HG03135 (cell line): ENCODE results near the gene CARD19.
"Not testable (repeated sequence)": the region's sequence is repeated elsewhere in the genome, so short reads cannot be mapped to it uniquely, and the experiment has no call there.

ENCODE experiments used
- ATAC-seq: cut with Tn5 transposase; IDR thresholded peaks from one replicate; pipeline ENCODE4 v1.9.1; 2021; ENCODE audit warnings: mild to moderate bottlenecking, moderate library complexity; ENCODE audit not compliant: unreplicated experiment

The CARD19 gene

DNA sequence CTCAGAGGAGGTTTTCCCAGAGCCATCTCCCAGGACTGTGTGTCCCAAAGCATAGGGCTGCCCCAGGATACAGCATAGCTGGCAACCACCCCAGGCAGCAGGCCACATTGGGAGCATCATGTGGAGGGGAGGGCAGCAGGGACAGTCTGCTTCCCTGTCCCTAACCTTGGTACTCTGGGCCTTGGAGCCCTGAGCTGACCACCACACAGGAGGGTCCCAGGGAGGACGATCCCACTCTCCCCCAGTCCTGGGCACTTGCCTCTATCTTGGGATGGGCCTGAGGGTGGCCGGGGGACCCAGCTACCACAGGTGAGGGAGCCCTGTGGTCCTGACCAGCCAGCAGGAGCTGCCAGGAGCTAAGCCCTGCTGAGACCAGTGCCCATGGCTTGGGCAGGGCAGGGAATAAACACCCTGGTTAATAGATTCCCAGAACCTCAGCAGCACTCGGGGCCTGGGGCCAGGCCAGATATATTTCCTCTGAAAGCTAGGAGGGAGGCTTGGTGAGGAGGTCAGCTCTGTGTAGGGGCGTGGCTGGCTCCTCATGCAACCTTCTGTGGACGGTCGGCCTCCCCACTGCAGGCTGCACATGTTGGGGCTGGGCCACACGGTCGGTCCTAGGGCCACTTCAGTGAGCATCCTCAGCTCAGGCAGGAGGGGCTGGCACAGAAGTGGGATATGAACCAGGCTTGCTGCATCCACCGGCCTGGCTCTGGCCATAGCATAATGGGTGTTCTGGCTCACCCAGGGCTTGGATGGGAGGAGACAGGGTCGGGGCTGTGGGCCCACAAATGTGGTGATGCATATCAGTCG lies 33.9 kb downstream of the CARD19 start:
- no peak for ATAC-seq

DNA sequence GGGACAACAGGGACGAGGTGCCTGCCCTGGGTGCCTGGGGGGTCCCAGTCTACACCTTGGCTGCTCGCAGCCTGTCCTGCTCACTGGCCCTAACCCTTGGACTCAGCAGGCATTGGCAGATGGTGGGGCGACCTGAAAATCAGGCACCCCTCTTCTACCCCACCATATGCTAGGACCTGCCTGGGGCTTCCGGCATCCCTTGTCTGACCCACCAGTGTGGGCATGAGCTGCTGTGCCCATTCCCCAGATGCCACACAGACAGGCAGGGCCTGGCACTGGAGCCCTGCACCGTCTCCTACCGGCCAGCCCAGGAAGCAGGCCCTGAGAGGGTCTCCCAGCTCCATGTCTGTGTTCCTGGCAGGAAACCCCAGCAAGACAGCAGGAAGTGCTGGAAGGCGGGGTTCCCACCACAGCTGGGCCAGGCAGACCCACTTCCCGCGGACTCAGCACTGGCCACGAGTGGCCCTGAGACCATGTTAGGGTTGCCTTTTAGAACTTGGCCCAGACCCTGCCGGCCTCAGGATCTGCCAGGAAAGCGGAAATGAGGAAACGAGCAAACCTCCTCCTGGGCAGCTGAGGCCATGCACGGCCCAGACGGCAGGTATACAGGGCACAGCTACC lies 35.0 kb downstream of the CARD19 start:
- ATAC-seq: no peak

DNA sequence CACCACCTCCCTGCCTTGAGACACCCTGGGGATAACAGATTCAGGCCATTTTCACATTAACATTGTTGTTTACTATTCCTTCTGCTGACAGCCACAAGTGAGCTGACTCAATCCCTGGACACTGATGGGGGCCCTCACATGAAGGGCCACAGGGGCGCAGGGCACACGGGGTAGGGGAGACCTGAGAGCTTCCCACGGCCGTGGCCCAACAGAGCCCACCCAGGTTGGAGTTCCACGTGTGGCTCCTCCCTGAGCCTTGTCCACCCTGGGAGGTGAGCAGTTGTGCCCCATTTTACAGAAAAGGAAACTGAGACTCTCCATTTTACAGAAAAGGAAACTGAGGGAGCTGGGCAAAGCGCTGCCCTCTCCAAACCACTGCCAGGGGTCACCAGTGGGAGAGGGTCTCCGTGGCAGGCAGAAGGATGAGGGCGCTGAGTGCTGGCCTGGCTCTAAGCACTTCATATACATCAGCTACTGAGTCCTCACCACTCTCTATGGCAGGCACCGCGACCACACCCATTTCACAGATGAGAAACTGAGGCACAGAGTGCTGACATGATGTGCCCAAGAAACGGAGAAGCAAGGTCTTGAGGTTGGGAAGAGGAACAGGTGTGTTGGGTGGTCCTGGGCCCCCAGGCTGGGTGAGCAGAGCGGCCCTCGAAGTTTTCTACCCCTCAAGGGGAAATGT lies 35.7 kb downstream of the CARD19 start:
- ATAC-seq: no peak

DNA sequence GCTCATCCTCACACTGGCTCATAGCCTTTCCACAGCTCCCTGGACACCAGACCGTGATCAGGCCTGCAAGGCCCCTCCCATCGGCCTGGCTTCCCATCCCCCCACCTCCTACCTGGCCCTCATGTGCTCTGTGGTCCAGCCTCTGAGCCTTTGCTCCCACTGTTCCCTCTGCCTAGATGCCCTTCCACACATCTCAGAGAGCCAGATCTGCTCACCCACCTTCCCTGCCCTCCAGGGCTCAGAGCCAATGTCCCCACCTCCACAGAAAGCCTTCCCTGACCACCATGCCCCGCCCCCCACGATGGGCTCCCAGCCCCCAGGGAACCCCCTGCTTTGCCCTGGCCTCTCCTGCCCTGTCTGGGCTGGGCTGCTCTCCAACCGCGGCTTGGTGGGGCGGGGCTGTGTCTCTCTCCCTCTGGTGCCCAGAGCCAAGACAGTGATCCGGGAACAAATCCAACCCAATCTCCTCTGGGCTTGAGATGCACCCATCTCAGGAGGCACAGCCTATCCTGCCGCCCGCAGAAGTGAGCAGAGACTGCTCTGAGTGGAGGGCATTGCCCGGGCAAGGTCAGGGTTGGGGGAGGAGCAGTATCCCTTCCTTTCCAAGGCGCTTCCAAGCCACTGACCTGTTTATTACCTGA lies 36.4 kb downstream of the CARD19 start:
- ATAC-seq: no peak

GRCh38 chr9:93132946-93133680 lies 37.1 kb downstream of the CARD19 start:
- ATAC-seq: no peak

DNA sequence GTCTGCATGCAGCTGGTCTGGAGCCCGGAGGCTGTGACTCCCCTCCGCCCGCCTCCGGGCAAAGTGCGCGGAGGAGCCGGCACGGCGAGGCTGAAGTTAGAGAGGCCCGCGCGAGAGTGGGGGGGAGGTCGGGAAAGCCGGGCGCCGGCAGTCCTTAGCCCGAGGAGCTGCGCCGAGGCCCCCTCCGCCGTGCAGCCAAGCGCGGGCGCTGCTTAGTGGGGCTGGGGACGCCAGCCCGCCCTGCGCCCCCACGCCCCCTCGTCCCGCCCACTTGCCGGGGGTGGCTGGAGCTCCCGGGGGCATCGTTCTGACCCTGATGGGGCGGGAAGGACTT lies 37.6 kb downstream of the CARD19 start:
- peak; percentile 46 for ATAC-seq

GRCh38 chr9:93134015-93134739 lies 38.2 kb downstream of the CARD19 start, which contains the start of gene NINJ1:
Gene NINJ1, minus strand, starts transcription at chr9:93134251. Its CDS starts 34 bp downstream, at chr9:93134217.
- ATAC-seq: peak; percentile 69

- ATAC-seq: no peak
These were observed 38.9 kb downstream of the CARD19 start for GRCh38 chr9:93134740-93135444.

DNA sequence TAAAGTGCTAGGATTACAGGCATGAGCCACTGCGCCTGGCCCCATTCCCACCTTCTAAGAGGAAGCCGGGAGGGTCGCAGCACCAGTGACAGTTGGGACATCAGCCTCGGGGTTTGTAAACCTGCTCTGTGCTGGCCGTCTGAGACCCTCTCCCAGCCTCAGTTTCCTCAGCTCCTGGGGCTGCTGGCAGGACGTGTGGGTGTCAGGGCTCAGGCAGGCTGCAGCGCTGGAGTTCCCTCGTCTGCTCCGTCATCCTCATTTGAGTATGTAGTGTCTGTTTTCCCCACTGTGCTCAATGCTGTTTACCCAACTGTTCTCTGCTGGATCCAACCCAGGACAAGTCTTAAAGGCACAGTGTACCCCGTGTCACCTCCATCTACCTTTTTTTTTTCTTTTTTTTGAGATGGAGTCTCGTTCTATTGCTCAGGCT lies 40.0 kb downstream of the CARD19 start:
- ATAC-seq: no peak

DNA sequence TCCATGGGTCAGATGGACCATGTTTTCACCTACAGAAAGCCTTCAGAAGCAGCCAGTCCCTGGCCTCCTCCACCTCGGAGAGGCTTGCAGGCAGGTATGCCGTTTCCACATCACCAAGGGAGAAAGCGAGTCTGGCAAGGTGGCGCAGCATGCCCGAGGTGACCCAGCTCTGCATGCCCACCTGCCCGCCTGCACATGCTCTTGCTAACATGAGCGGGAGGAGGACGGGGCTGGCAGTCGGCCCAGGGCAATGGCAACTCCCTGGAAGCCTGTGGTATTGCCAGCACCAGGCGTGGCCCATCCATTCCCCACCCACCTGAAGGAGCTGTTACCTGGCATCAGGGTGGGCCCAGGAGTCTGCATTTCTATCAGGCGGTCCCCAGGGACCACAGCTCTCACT lies 41.3 kb downstream of the CARD19 start:
- ATAC-seq: no peak

DNA sequence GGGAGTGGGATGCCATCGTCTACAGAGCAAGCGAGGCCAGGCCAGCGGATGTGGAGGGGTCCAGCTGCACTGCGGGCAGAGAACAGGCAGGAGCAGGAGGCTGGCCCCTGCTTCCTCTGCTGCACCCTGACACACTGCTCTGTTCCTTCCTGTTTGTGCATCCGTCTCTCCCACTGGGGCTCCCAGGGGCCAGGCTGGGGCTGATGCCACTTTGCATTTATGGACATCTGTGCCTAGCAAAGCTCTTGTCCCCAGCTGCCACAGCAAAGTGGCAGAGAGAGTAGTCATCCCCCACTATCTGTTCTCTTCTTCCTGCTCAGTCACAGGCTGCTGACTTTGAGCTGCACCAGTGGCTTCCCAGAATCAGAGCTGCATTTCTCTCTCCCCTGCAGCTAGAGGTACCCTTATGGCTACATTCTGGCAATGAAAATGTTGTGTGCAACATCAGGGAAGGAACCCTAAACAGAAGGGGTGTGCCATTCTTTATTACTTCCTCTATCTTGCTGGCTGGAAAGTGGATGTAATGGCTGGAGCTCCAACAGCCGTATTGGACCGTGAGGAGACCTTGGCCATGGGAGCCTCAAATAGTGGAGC lies 42.3 kb downstream of the CARD19 start:
- no peak for ATAC-seq

- no peak for ATAC-seq
These were observed 43.6 kb downstream of the CARD19 start for GRCh38 chr9:93139365-93140182.

DNA sequence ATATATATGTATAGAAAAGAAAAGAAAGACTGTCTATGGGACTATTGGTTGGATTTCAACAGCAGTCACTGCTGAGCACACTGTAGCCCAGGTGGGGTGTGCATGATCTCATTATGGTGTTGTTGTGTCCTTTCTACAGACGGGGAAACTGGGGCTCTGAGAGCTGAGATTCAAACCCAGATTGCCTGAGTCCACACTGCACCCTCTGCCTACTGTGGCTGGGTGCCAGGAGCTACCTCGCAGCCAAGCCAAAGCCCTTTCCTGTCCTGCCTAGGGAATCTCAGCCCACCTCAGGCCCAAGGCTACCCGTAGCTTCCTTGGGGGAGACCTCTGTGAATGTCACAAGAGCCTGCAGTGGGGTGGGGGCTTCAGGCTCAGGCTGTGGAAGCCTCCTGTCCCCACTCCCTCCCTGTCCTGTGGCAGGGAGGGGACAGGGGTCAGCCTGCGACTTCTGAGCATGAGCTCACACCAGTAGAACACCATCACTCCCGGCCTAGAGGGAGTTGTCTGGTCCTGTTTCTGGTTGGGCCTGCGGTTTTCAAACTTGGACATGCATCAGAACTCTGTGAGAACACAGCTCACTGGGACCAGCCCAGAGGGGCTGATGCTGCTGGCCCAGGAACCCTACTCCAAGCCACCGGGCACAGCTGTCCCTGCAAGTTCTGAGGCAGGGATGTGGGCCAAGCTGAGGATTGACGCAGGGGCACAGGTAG lies 45.9 kb downstream of the CARD19 start:
- ATAC-seq: no peak

- no peak for ATAC-seq
These were observed 48.0 kb downstream of the CARD19 start for GRCh38 chr9:93143830-93144530.

GRCh38 chr9:93146696-93147095 lies 50.7 kb downstream of the CARD19 start:
- ATAC-seq: not testable (repeated sequence)

DNA sequence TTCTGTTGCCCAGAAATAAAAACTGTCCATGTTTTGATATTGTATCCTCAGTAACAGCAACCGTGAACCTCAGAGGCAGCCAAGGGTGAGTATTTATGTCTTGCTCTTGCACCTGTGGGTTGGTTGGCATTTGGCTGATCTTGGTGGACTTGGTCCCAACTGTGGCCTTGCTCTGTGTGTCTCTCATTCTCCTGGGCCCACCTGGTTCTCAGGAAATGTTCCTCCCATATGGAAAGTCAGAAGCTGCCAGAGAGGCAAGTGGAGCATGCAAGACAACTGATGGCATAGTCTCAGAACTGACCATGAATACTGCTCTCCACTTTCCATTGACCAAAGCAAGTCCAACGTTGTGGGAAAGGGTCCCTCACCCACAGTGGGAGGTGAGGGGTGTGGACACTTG lies 51.6 kb downstream of the CARD19 start:
- ATAC-seq: no peak

DNA sequence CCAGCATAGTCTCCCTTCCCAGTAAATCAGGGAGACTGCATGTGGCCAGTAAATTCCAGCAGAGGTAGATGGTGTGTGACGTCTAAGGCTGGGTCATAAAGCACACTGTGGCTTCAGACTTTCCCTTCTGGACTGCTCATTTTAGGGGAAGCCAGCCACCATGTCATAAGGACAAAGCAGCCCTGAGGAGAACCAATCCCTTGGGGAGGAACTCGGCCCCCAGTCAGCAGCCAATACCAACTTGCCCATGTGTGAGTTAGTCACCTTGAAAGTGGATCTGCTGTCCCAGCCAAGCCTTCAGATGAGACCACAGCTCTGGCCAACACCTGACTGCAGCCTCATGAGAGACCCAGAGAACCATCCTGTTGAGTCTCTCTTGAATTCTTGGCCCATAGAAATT lies 52.7 kb downstream of the CARD19 start:
- ATAC-seq: no peak
